ENCODE measurements around the gene DNM3. TPM values are rescaled to one million over a fixed set of nuclear protein-coding genes. Genes with fewer than 3 reads are reported as not detected.

DNM3 gene
- total and polyA plus RNA-seq, 2 experiments from 2014 or later, result 0.11 to 1.4 TPM

DNA sequence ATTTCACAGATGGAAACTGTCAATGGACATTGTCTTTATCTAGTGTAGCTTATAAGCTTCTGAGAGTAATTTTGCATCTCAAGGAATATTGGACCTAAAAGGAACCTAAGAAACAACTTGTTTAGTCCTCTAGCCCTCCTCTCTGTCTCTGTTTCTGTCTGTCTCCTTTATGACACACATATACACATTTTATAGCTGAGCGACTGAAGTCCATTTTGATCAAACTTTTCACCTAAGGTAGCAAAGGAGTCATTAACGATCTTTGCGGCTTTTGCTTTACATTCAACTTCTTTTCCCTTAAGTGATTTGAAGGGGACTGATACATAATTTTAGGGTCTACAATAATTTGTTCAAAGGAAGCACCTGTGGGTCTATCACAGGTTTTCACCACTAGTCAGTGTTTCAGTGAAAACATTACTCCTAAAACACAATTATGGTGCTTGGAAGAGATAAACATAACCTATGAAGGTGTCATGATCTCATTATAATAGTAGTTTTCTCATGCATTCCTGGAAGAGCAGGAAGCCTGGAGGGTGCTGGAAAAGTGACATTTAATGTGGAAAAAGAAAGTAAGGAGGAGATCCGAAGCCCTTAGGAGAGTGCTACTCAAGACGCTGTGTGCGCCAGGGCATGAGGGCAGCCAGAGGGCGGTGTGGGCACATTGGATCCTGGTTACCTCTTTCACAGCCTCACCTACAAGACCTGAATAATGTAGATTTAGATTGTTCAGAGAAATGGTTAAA, 248.6 kb downstream of the DNM3 start:
- no peak overlapping the region for H2AFZ ChIP-seq
- TF ChIP-seq EZH2 (IDR thresholded peaks at IDR 0.05; ENCODE audit: insufficient read depth, poor library complexity, severe bottlenecking) (no peak), EZH2phosphoT487 (IDR thresholded peaks at IDR 0.05; ENCODE audit: insufficient read depth, low read depth) (no peak)
- H3K4me2 ChIP-seq (ENCODE audit: unreplicated experiment), result no peak overlapping the region
- H4K20me1 ChIP-seq (ENCODE audit: insufficient read depth), result no peaks in the 10 kb centered on the region
- no peaks in the 10 kb centered on the region for H3K79me2 ChIP-seq (ENCODE audit: insufficient read depth)
- no peaks in the 10 kb centered on the region for H3K4me1 ChIP-seq (ENCODE audit: insufficient read depth)
- no peaks in the 10 kb centered on the region for H3K9me2 ChIP-seq (ENCODE audit: insufficient read depth)
- no peak overlapping the region for H3K4me3 ChIP-seq
- H3K9ac ChIP-seq, result no peak overlapping the region
- no peaks in the 10 kb centered on the region for H3K36me3 ChIP-seq (ENCODE audit: low read depth)
- no peaks in the 10 kb centered on the region for H3K27me3 ChIP-seq (replicated peaks; ENCODE audit: insufficient read depth)
- no peaks in the 10 kb centered on the region for H3F3A ChIP-seq (ENCODE audit: insufficient read depth)
- in situ Hi-C loops (cut with MboI), result no loop called here
- 75 to 76% methylated on average over 7 of the region's 7 CpGs for WGBS, 2 experiments (ENCODE audit: low coverage in 1 of 2, low lambda C conversion rate in 2 of 2, missing lambda C conversion rate in 2 of 2)
- peak; percentile 74 for DNase-seq
- no peaks in the 10 kb centered on the region for H3K9me3 ChIP-seq (ENCODE audit: low read depth)
- no peak overlapping the region for H3K27ac ChIP-seq

DNA sequence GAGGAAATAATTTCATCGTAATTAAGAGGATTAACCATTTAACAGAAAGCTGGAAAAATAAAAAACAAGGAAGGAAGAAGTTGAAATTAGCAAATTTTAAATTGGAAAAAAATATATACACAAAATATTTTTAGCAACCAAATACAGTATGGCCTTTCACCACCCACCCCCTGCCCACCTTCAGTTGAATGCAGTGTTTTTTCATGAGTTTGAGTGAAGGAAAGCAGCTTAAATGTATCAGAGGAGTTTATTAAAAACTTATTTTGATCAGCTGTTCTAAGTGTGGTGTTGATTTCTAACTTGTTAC, 249.2 kb downstream of the DNM3 start:
- no peaks in the 10 kb centered on the region for H3K36me3 ChIP-seq (ENCODE audit: low read depth)
- no peaks in the 10 kb centered on the region for H3K9me2 ChIP-seq (ENCODE audit: insufficient read depth)
- no peak overlapping the region for H3K4me3 ChIP-seq
- H2AFZ ChIP-seq, result no peak overlapping the region
- H3K27ac ChIP-seq, result no peak overlapping the region
- H3F3A ChIP-seq (ENCODE audit: insufficient read depth), result no peaks in the 10 kb centered on the region
- H3K27me3 ChIP-seq (replicated peaks; ENCODE audit: insufficient read depth), result no peaks in the 10 kb centered on the region
- in situ Hi-C loops (cut with MboI), result no loop called here
- no peak for DNase-seq
- TF ChIP-seq EZH2 (IDR thresholded peaks at IDR 0.05; ENCODE audit: insufficient read depth, poor library complexity, severe bottlenecking) (no peak), EZH2phosphoT487 (IDR thresholded peaks at IDR 0.05; ENCODE audit: insufficient read depth, low read depth) (no peak)
- no peaks in the 10 kb centered on the region for H3K4me1 ChIP-seq (ENCODE audit: insufficient read depth)
- no peaks in the 10 kb centered on the region for H3K79me2 ChIP-seq (ENCODE audit: insufficient read depth)
- no peaks in the 10 kb centered on the region for H4K20me1 ChIP-seq (ENCODE audit: insufficient read depth)
- H3K4me2 ChIP-seq (ENCODE audit: unreplicated experiment), result no peak overlapping the region
- H3K9ac ChIP-seq, result no peak overlapping the region
- H3K9me3 ChIP-seq (ENCODE audit: low read depth), result no peaks in the 10 kb centered on the region
- WGBS, 2 experiments (ENCODE audit: low coverage in 1 of 2, low lambda C conversion rate in 2 of 2, missing lambda C conversion rate in 2 of 2), result 60 to 68% methylated on average over 1 of the region's 1 CpG

DNA sequence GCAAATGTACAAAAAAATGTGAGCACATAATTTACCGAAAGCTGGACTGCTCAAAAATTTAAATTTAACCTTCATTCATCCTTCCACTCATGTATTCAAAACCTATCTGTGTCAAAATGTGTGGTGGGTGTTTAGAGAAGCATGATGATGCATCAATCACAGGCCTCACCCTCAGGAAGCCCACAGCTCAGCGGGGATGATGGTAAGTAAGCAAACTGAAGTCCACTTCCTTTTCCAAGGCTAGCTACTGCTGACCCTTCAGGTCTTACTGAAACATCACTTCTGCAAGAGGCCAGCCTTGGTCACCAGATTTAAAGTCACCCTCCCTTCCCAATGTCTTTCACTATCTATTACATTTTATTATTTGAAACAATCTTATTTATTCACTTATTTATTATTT, 254.5 kb downstream of the DNM3 start:
- H3K9ac ChIP-seq, result no peak overlapping the region
- in situ Hi-C loops (cut with MboI), result no loop called here
- no peak for DNase-seq
- no peaks in the 10 kb centered on the region for H3F3A ChIP-seq (ENCODE audit: insufficient read depth)
- H3K4me1 ChIP-seq (ENCODE audit: insufficient read depth), result no peaks in the 10 kb centered on the region
- H3K9me2 ChIP-seq (ENCODE audit: insufficient read depth), result no peaks in the 10 kb centered on the region
- no peaks in the 10 kb centered on the region for H4K20me1 ChIP-seq (ENCODE audit: insufficient read depth)
- no peak overlapping the region for H3K4me3 ChIP-seq
- no peaks in the 10 kb centered on the region for H3K79me2 ChIP-seq (ENCODE audit: insufficient read depth)
- H3K36me3 ChIP-seq (ENCODE audit: low read depth), result no peaks in the 10 kb centered on the region
- no peak for TF ChIP-seq EZH2 (IDR thresholded peaks at IDR 0.05; ENCODE audit: insufficient read depth, poor library complexity, severe bottlenecking)
- no peak for TF ChIP-seq EZH2phosphoT487 (IDR thresholded peaks at IDR 0.05; ENCODE audit: insufficient read depth, low read depth)
- H3K4me2 ChIP-seq (ENCODE audit: unreplicated experiment), result no peak overlapping the region
- WGBS, 2 experiments (ENCODE audit: low coverage in 1 of 2, low lambda C conversion rate in 2 of 2, missing lambda C conversion rate in 2 of 2), result 96 to 100% methylated on average over 2 of the region's 2 CpGs
- H3K27ac ChIP-seq, result no peak overlapping the region
- H2AFZ ChIP-seq, result no peak overlapping the region
- no peaks in the 10 kb centered on the region for H3K27me3 ChIP-seq (replicated peaks; ENCODE audit: insufficient read depth)
- H3K9me3 ChIP-seq (ENCODE audit: low read depth), result no peaks in the 10 kb centered on the region

DNA sequence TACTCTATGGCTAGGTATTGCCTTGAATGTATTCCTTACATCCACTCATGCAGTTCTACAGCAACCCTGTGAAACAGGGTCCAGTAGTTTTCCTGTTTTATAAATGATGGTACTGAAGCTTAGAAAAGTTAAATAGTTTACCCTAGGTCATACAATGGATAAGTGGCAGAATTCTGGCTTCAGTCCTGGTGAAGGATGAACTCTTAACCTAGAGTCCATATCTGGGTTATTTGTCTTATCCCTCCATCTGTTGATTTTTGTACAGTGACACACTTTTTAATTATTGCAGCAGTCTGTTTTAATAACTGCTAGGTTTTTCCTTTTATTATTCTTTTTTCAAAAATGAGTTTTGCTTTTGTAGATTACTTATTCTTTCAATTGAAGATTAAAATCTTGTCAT, 263.9 kb downstream of the DNM3 start:
- Histone ChIP-seq H3K4me2 (ENCODE audit: unreplicated experiment) (no peak overlapping the region), H4K20me1 (ENCODE audit: insufficient read depth) (no peaks in the 10 kb centered on the region), H3K9me3 (ENCODE audit: low read depth) (no peaks in the 10 kb centered on the region), H3K27ac (no peak overlapping the region), H3K9me2 (ENCODE audit: insufficient read depth) (no peaks in the 10 kb centered on the region), H3K27me3 (replicated peaks; ENCODE audit: insufficient read depth) (no peaks in the 10 kb centered on the region), H3K4me1 (ENCODE audit: insufficient read depth) (peaks cover 22% of the 10 kb centered on the region), H3K9ac (no peak overlapping the region), H3K36me3 (ENCODE audit: low read depth) (no peaks in the 10 kb centered on the region), H3F3A (ENCODE audit: insufficient read depth) (peaks cover 14% of the 10 kb centered on the region; the same call in 1 of the 2 replicates), H3K79me2 (ENCODE audit: insufficient read depth) (no peaks in the 10 kb centered on the region), H3K4me3 (no peak overlapping the region), H2AFZ (no peak overlapping the region)
- in situ Hi-C loops (cut with MboI), result no loop called here
- TF ChIP-seq EZH2phosphoT487 (IDR thresholded peaks at IDR 0.05; ENCODE audit: insufficient read depth, low read depth), result no peak
- TF ChIP-seq EZH2 (IDR thresholded peaks at IDR 0.05; ENCODE audit: insufficient read depth, poor library complexity, severe bottlenecking), result no peak
- no peak for DNase-seq

Data from GM23248 (cell line).